Adrenal gland (tissue), 12 donors: ENCODE measurements around the gene SP3. TPM values are rescaled to one million over a fixed set of nuclear protein-coding genes. Genes with fewer than 3 reads are reported as not detected.

Source experiments
- DNase-seq, 7 donors: peaks; one replicate each; pipeline ENCODE4 v3.0.0-alpha.2; 2019 to 2020
- H3K27ac ChIP-seq, 5 donors: fragments of 200-600 bp; sonication (generic) in 4 of 5; 1 replicate in 3 of 5; 2 replicates in 2 of 5; pipeline versions ENCODE4 v1.5.1 to v1.8.0; 2016 to 2020; ENCODE audit warnings: mild to moderate bottlenecking in 1 of 5
- H3K27me3 ChIP-seq: fragments of 200-600 bp; 2 replicates; pipeline ENCODE4 v1.8.0; 2021
- H3K36me3 ChIP-seq, 2 donors: fragments of 200-600 bp; replicated peaks in 1 of 2; 1 replicate in 1 of 2; 2 replicates in 1 of 2; pipeline versions ENCODE4 v1.5.1 to v1.8.0; 2018 to 2022
- H3K4me1 ChIP-seq, 2 donors: fragments of 200-600 bp; replicated peaks in 1 of 2; 1 replicate in 1 of 2; 2 replicates in 1 of 2; pipeline versions ENCODE4 v1.5.1 to v1.8.0; 2018 to 2021
- H3K4me3 ChIP-seq, 4 donors: fragments of 200-600 bp; sonication (generic) in 3 of 4; one replicate each; pipeline ENCODE4 v1.5.1; 2016 to 2018
- H3K9me3 ChIP-seq, 3 donors: fragments of 200-600 bp; sonication (generic) in 1 of 3; replicated peaks in 1 of 3; 1 replicate in 2 of 3; 2 replicates in 1 of 3; pipeline versions ENCODE4 v1.5.1 to v1.8.0; 2016 to 2021
- CTCF ChIP-seq, 6 experiments: fragments of 450-650 bp in 4 of 6; fragments of 200-600 bp in 2 of 6; sonication (generic) in 1 of 6; IDR thresholded peaks; 1 replicate in 5 of 6; 2 replicates in 1 of 6; pipeline versions ENCODE4 v1.5.1 to v1.8.0; 2016 to 2021; ENCODE audit warnings: antibody characterized with exemption in 6 of 6, mild to moderate bottlenecking in 2 of 6, moderate library complexity in 1 of 6
- POLR2A ChIP-seq, 2 donors: fragments of 450-650 bp; IDR thresholded peaks; one replicate each; pipeline ENCODE4 v1.6.1; 2017; ENCODE audit warnings: antibody characterized with exemption in 2 of 2, mild to moderate bottlenecking in 2 of 2, moderate library complexity in 1 of 2
- WGBS, 4 donors: extraction: QIAGEN DNeasy Blood & Tissue Kit in 2 of 4; methylation state at CpG; one replicate each; pipeline versions ENCODE4 v1.1.5 to v1.1.7; 2013 to 2017; 5-methylcytosine and 5-hydroxymethylcytosine counted together
- intact Hi-C, 2 donors: fragments of 100-400 bp; cut with DNase I; formaldehyde crosslinking; loops; one replicate each; pipeline versions ENCODE4 v1.14.1 to v1.15.0; 2022 to 2023
- polyA plus RNA-seq, 3 donors: library from polyadenylated mRNA; stranded (reverse); fragments of 200-250 nt in 2 of 3; fragments of 350-450 nt in 1 of 3; fragmentation: Illumina TruSeq in 1 of 3; extraction: RNeasy Lipid Tissue Mini Kit (QIAGEN cat#74804) in 1 of 3; gene quantifications; one replicate each; pipeline ENCODE4 v1.2.3, GENCODE V29; 2013 to 2014
- total RNA-seq, 9 donors: library from RNA; depleted of rRNA in 4 of 9; stranded (reverse); fragments of >200 nt in 4 of 9; fragments of 120-200 nt in 1 of 9; fragmentation: NEBNext Ultra II Directional in 1 of 9; extraction: Animal tissue kit (Norgen Biotek cat#: 25700) in 1 of 9; gene quantifications; one replicate each; pipeline versions ENCODE4 v1.1.0 to v1.2.4, GENCODE V29; 2013 to 2023
- donor health status: healthy with polysubstance abuse.
- donor health status: Bipolar disorder and iron deficiency.
- donor health status: DM: yes; HTN: yes; CAD: no.
- donor health status: DM: no; HTN: no; CAD: no.
- donor health status: DM: no; HTN: no; CAD: no.
- donor health status: DM: yes; HTN: yes; CAD: no.

Gene SP3
- total and polyA plus RNA-seq, 12 donors, result 8.9 to 118 (median 54.4) TPM

- Histone ChIP-seq H3K4me3 (no peak overlapping the region), H3K4me1 (no peaks in the 10 kb centered on the region), H3K36me3 (no peaks in the 10 kb centered on the region), H3K9me3 (no peaks in the 10 kb centered on the region), H3K27ac (peak overlapping the region in 1 of 5 donors; percentile 2), H3K27me3 (no peaks in the 10 kb centered on the region)
- DNase-seq, result no peak
- 59 to 71% (median 66%) methylated on average over 4 of the region's 4 CpGs for WGBS, 4 donors
- intact Hi-C loops, result no loop called here
- no peak for TF ChIP-seq CTCF (IDR thresholded peaks at IDR 0.05)
- no peak for TF ChIP-seq POLR2A (IDR thresholded peaks at IDR 0.05)
Measured at GRCh38 chr2:174004905-174005605, 39.9 kb upstream of the SP3 start.

DNA sequence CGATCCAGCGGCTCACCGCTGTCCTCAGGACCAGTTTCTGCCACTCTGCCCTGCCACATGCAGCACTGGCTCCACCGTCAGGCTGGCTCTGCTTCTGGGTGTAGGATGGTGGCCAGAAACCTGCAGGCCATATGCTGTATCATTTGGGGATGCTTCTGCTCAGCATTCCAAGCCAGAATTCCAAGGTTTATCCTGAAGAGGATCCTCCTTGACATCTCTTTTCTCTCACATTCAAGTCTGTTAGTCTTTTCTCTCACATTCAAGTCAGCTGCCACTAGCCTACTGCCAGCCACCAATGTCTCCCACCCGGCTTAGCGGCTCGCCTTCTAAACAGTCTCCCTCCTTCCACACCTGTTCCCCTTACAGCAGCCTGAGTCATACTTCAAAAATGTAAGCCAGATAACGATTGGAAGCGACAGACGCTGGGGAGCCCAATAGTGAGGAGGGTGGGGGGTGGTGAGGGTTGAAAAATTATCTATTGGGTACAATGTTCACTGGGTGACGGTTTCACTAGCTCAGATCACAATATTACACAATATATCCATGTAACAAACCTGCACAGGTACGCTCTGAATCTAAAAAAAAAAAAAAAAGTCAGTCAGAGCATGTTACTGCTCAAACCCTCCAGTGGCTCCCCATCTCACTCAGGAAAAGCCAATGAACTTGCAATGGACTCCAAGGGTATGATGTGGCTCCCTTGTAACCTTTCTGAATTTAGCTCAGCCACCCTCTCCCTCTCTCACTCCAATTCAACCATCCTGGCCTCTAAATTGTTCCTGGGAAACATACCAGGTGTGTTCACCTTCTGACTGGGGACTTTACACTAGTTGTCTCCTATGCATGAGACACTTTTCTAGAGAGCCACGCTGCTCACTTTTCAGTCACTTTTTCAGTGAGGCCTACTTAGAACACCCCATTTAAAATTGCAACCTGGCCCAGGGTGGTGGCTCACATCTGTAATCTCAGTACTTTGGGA lies 38.8 kb upstream of the SP3 start:
- 80 to 87% (median 83%) methylated on average over 13 of the region's 13 CpGs for WGBS, 4 donors
- H3K36me3 ChIP-seq, result no peaks in the 10 kb centered on the region
- no peak overlapping the region for H3K4me3 ChIP-seq
- TF ChIP-seq POLR2A (IDR thresholded peaks at IDR 0.05), result no peak
- TF ChIP-seq CTCF (IDR thresholded peaks at IDR 0.05), result no peak
- DNase-seq, result no peak
- no peaks in the 10 kb centered on the region for H3K27me3 ChIP-seq
- no peak overlapping the region for H3K27ac ChIP-seq
- intact Hi-C loops, result no loop called here
- no peaks in the 10 kb centered on the region for H3K9me3 ChIP-seq
- no peaks in the 10 kb centered on the region for H3K4me1 ChIP-seq

GRCh38 chr2:174002679-174003078 lies 37.5 kb upstream of the SP3 start:
- no peaks in the 10 kb centered on the region for H3K9me3 ChIP-seq
- H3K27ac ChIP-seq, result no peak overlapping the region
- WGBS, 4 donors, result 88 to 96% (median 90%) methylated on average over 5 of the region's 5 CpGs
- H3K4me1 ChIP-seq, result no peaks in the 10 kb centered on the region
- no peak overlapping the region for H3K4me3 ChIP-seq
- intact Hi-C loops, result no loop called here
- H3K27me3 ChIP-seq, result no peaks in the 10 kb centered on the region
- H3K36me3 ChIP-seq, result no peaks in the 10 kb centered on the region
- no peak for TF ChIP-seq POLR2A (IDR thresholded peaks at IDR 0.05)
- TF ChIP-seq CTCF (IDR thresholded peaks at IDR 0.05), result no peak
- DNase-seq, result no peak

- intact Hi-C loops, result no loop called here
- H3K9me3 ChIP-seq, result no peaks in the 10 kb centered on the region
- DNase-seq, result no peak
- H3K27me3 ChIP-seq, result no peaks in the 10 kb centered on the region
- WGBS, 4 donors, result 46 to 54% (median 50%) methylated on average over 2 of the region's 2 CpGs
- no peak overlapping the region for H3K4me3 ChIP-seq
- TF ChIP-seq CTCF (IDR thresholded peaks at IDR 0.05), result no peak
- no peaks in the 10 kb centered on the region for H3K4me1 ChIP-seq
- H3K36me3 ChIP-seq, result no peaks in the 10 kb centered on the region
- no peak overlapping the region for H3K27ac ChIP-seq
Measured at GRCh38 chr2:174001107-174001506, 35.9 kb upstream of the SP3 start.
